NOMO-1 treated with dmso at 0.1 percent for 144 hours (cell line): ENCODE data around the gene LPAR6.
A peak's percentile ranks its signal among the peaks of the same experiment; 100 is the strongest.
"Not testable (repeated sequence)": the region's sequence is repeated elsewhere in the genome, so short reads cannot be mapped to it uniquely, and the experiment has no call there.

Experiments used
- DNase-seq: peaks from one replicate; lab custom pipeline; 2025; ENCODE audit not compliant: unreplicated experiment; lab: John Stamatoyannopoulos, UW

LPAR6 gene

DNA sequence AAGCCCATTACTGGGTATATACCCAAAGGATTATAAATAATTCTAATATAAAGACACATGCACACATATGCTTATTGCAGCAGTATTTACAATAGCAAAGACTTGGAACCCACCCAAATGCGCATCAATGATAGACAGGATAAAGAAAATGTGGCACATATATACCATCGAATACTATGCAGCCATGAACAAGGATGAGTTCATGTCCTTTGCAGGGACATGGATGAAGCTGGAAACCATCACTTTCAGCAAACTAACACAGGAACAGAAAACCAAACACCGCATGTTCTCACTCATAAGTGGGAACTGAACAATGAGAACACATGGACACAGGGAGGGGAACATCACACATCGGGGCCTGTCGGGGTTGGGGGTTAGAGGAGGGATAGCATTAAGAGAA is 9.1 kb upstream of the LPAR6 start:
- not testable (repeated sequence) for DNase-seq

- no peak for DNase-seq
These were observed 2.6 kb upstream of the LPAR6 start for GRCh38 chr13:48415516-48415915.

- no peak for DNase-seq
These were observed 1.6 kb upstream of the LPAR6 start for GRCh38 chr13:48414501-48414900.

- DNase-seq = no peak
These were observed 927 bp downstream of the LPAR6 start for GRCh38 chr13:48411841-48412531.

GRCh38 chr13:48411147-48411794 is 1.6 kb downstream of the LPAR6 start:
- DNase-seq = no peak

DNA sequence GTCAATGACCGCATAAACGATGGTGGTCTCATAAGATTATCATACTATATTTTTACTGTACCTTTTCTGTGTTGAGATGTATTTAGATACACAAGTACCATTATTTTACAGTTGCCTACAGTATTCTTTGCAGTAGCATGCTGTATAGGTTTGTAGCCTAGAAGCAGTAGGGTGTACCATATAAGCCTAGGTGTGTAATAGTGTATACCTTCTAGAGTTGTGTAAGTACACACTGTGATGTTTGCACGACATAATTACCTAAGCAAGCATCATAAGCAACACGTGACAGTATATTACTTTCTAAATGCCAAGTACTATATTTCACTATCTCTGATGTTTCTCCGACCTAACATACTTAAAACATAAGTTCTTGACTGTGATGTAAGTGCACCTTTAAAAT is 2.7 kb downstream of the LPAR6 start:
- no peak for DNase-seq

- no peak for DNase-seq
These were observed 7.0 kb downstream of the LPAR6 start for GRCh38 chr13:48405875-48406274.

- DNase-seq = no peak
These were observed 8.0 kb downstream of the LPAR6 start for GRCh38 chr13:48404952-48405351.

DNA sequence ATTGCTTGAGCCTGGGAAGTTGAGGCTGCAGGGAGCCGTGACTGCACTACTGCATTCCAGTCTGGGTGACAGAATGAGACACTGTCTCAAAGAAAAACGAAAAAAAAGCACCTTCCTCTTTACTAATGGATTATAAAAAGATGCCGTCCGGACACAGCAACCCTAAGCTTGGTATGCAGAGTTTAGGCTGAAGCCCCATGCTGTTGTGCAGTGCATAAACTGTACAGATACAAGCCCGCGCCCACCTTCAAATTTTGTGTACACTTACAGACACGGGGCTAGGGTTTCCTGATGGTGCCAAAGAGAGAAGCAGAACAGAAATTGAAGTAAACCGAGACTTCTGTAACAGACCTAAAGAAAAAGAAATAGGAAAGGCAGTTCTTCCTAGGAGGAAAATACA is 9.0 kb downstream of the LPAR6 start:
- no peak for DNase-seq

- no peak for DNase-seq
These were observed 9.7 kb downstream of the LPAR6 start for GRCh38 chr13:48403151-48403631.

- no peak for DNase-seq
These were observed 10.5 kb downstream of the LPAR6 start for GRCh38 chr13:48402325-48402932.

DNA sequence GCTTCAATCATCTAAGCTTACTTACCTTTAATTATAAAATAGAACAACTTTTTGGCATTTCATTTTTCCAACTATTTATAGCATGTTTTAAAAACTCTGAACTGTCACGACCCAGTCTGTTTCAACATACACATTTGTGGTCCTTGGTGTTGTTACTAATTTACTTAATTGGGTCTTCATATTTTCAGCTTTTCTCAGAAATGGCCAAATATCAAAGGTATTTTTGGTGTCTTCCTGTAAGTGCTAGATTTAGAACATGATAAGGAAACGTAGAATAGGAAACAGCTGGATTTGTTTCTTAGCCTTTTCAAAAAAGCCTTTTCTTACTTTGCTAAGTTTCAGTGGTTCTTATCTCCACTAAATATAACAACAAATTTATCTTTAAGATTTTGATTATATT is 11.4 kb downstream of the LPAR6 start:
- peak; percentile 13 for DNase-seq

GRCh38 chr13:48400850-48401291 is 12.0 kb downstream of the LPAR6 start:
- no peak for DNase-seq

DNA sequence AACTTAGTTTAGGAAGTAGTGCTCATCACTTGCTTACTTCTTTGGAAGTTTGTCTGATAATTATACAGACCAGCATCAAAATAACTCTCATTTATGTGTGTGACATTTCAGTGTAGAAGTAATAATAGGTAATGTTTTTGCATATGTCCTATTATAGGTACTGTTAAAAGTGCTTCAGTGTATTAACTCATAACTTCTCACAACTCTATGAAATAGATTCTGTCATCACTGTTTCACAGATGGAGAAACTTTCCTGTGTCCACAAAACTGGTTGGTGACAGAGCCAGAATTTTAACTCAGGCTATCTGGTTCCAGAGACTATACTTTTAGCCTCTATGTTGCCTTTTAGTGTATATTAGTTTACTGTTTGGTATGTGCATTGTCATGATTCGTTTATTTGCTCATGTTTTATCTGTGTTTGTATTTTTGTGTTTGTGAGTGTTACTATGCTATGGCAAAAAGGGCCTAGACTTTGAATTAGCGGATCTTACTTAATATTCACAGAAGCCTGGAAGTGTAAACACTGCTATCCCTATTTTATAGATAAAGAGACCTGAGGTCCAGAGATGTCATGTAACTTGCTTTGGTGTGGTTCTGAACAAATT is 12.7 kb downstream of the LPAR6 start:
- no peak for DNase-seq

DNA sequence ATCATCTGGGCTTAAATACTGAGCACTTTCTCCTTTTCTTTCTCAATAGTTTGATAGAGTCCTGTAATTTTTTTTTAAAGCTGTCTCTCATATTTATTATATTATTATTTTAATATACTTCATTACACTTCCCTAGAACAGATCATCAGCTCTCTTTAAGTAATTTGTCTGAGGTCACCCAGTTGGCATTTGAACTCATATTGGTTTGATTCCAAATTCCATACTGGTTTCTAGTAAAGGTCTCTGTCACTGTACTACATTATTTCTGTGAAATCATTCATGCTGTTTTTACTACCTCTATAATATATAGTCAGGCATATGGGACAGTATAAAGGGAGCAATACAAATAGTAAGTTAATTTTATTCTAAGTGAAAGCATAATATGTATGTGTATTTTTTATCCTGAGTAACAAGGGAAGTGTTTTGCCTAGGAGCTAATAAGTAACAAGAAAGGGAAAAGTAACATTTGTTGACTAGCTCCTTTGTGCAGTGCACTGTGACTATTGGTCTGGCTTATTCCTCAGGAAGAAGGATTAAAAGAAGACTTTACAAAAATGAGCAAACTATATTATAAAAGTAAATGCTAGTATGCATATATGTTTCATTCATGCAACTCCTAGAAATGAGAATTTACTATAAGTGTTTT is 14.3 kb downstream of the LPAR6 start:
- no peak for DNase-seq

GRCh38 chr13:48397744-48398143 is 15.2 kb downstream of the LPAR6 start:
- DNase-seq = no peak

GRCh38 chr13:48393698-48394085 is 19.2 kb downstream of the LPAR6 start:
- no peak for DNase-seq

DNA sequence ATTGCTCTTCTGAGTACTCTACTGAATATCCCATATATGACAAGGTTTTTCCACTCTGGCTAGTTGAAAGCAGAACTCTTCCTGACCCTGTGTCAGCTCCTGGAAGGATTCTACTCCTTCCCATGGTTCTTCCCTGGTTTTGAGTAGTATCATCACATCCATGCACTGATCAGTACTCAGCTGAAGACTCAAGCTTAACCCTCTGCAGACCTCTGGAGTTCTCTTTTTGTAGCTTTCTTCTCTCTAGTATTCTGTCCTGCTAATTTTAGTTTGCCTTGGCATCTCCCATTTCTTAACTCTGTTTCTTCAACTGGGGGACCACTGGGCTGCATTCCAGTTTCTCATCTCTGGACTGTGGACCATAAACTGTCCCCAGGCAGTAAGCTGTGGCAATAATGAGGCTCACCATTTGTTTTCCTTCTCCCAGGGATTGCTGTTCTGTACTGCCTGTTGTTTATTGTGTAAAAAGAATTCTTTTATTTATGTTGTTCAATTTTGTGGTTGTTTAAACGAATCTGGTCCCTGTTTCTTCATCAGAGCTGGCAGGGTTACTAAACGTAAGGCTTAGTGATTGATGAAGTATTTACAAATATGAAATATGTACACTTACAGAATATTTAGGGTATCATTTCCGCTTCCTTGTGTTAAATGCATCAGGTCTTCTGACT is 19.7 kb downstream of the LPAR6 start:
- DNase-seq = no peak

- no peak for DNase-seq
These were observed 21.7 kb downstream of the LPAR6 start for GRCh38 chr13:48391257-48391656.

DNA sequence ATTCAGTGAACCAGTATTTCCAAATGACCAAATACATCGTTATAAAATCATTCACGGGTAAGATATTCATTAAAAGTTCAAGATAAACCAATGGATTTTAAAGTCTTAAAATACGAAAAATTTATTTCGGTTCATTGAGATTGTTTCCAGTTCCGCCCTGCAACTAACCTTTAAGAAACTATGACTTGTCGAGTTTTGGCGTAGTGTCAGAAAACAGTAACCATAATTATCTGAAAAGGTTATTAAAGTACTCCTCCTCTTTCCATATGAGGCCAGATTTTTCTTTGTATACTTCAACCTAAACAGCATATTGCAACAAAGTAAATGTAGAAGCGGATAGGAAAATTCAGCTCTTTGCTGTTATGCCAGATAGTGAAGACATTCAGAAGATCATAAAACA is 26.1 kb downstream of the LPAR6 start:
- DNase-seq = no peak

- no peak for DNase-seq
These were observed 29.5 kb downstream of the LPAR6 start for GRCh38 chr13:48383384-48383783.
